Non-pigmented ciliary epithelial cell (primary cell): ENCODE measurements around the gene RALY.

Source experiments
- DNase-seq: peaks from one replicate; pipeline ENCODE4 v3.0.0-alpha.2; 2010; ENCODE audit warnings: low read depth

The RALY gene

GRCh38 chr20:34076952-34077351 is 83.2 kb downstream of the RALY start:
- no peak for DNase-seq

- no peak for DNase-seq
Measured at GRCh38 chr20:34078540-34078939, 84.8 kb downstream of the RALY start.

- no peak for DNase-seq
Measured at GRCh38 chr20:34079818-34080217, 86.1 kb downstream of the RALY start.

- no peak for DNase-seq
Measured at GRCh38 chr20:34082232-34082887, 88.6 kb downstream of the RALY start.

GRCh38 chr20:34083137-34083536 is 89.4 kb downstream of the RALY start:
- DNase-seq: peak; percentile 65

GRCh38 chr20:34083781-34084180 is 90.1 kb downstream of the RALY start:
- DNase-seq: no peak

- DNase-seq: no peak
Measured at GRCh38 chr20:34084227-34084923, 90.7 kb downstream of the RALY start.

GRCh38 chr20:34085544-34086040 is 91.9 kb downstream of the RALY start:
- DNase-seq: no peak

GRCh38 chr20:34088305-34089174 is 94.8 kb downstream of the RALY start:
- no peak for DNase-seq

- no peak for DNase-seq
Measured at GRCh38 chr20:34089175-34089479, 95.4 kb downstream of the RALY start.

- DNase-seq: no peak
Measured at GRCh38 chr20:34089655-34090345, 96.1 kb downstream of the RALY start.

GRCh38 chr20:34090645-34091044 is 96.9 kb downstream of the RALY start:
- DNase-seq: no peak

- DNase-seq: no peak
Measured at GRCh38 chr20:34091637-34092200, 98.0 kb downstream of the RALY start.

- no peak for DNase-seq
Measured at GRCh38 chr20:34093895-34094294, 100.2 kb downstream of the RALY start.

- DNase-seq: no peak
Measured at GRCh38 chr20:34095825-34096224, 102.1 kb downstream of the RALY start.

- no peak for DNase-seq
Measured at GRCh38 chr20:34096699-34097444, 103.2 kb downstream of the RALY start.

GRCh38 chr20:34098570-34098969 is 104.9 kb downstream of the RALY start:
- no peak for DNase-seq

- DNase-seq: no peak
Measured at GRCh38 chr20:34099675-34100074, 106.0 kb downstream of the RALY start.

- DNase-seq: no peak
Measured at GRCh38 chr20:34100576-34100975, 106.9 kb downstream of the RALY start.

- DNase-seq: no peak
Measured at GRCh38 chr20:34102342-34102741, 108.6 kb downstream of the RALY start.

GRCh38 chr20:34104059-34104458 is 110.3 kb downstream of the RALY start:
- DNase-seq: no peak
